GM20000 (cell line): ENCODE data around the gene RPL39L.

ENCODE experiments used
- DNase-seq: peaks from one replicate; pipeline ENCODE4 v3.0.0; 2012; ENCODE audit warnings: low spot score
- TF ChIP-seq, protein P1 (sequence below): IDR thresholded peaks from 2 replicates; pipeline ENCODE4 v1.5.1; 2012; ENCODE audit warnings: mild to moderate bottlenecking, control low read depth; ENCODE audit errors: extremely low read depth, missing control alignments

The RPL39L gene

DNA sequence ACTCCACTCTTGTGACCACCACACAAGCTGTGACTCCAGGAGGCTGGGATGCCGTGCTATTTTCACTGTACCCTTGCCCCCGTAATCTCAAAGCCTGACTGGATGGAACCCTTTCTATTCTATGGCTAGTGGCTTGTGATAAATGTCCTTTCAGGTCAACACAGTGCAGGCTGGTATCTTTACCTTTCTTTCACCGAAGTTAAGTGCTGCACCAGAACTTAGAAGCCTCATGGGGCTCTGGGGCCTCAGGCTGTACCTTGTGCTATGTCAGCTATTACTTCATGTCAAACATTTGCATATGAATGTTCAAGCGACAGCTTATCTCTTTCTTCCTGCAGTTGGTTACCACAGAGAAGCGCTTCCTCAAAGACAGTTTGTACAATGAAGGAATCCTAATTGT, 66.8 kb downstream of the RPL39L start:
- DNase-seq = no peak
- TF ChIP-seq, protein P1, sequence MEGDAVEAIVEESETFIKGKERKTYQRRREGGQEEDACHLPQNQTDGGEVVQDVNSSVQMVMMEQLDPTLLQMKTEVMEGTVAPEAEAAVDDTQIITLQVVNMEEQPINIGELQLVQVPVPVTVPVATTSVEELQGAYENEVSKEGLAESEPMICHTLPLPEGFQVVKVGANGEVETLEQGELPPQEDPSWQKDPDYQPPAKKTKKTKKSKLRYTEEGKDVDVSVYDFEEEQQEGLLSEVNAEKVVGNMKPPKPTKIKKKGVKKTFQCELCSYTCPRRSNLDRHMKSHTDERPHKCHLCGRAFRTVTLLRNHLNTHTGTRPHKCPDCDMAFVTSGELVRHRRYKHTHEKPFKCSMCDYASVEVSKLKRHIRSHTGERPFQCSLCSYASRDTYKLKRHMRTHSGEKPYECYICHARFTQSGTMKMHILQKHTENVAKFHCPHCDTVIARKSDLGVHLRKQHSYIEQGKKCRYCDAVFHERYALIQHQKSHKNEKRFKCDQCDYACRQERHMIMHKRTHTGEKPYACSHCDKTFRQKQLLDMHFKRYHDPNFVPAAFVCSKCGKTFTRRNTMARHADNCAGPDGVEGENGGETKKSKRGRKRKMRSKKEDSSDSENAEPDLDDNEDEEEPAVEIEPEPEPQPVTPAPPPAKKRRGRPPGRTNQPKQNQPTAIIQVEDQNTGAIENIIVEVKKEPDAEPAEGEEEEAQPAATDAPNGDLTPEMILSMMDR = no peak

DNA sequence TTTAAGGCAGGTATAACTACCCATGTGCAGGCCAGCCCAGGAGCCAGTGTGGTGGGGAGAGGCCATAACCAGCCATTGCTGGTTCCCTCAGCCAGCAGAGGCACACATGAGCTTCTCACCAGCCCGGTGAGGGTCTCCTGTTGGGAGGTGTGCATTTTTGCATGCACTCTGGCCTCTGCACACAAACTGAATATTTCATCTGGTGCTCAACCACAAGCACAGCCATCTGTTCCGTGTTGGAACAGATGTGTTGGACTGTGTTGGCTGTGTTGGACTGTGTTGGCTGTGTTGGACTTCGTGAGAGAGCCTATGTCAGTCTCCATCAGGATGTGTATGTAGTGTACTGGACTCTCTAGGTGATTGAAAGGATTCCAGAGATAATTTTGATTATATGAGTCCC, 67.2 kb downstream of the RPL39L start:
- no peak for DNase-seq
- TF ChIP-seq, protein P1 = no peak
